HG03469 (cell line): Measurements from ENCODE around the gene JMJD1C.
A peak's percentile ranks its signal among the peaks of the same experiment; 100 is the strongest.
"Not testable (repeated sequence)": the region's sequence is repeated elsewhere in the genome, so short reads cannot be mapped to it uniquely, and the experiment has no call there.

Experiments
- ATAC-seq: cut with Tn5 transposase; IDR thresholded peaks from one replicate; pipeline ENCODE4 v1.9.1; 2021; ENCODE audit warnings: mild to moderate bottlenecking, moderate library complexity, moderate number of reproducible peaks; ENCODE audit not compliant: unreplicated experiment

Gene JMJD1C

GRCh38 chr10:63410633-63411032, 55.1 kb downstream of the JMJD1C start:
- ATAC-seq: no peak

GRCh38 chr10:63409465-63410027, 56.2 kb downstream of the JMJD1C start:
- no peak for ATAC-seq

GRCh38 chr10:63407136-63407662, 58.6 kb downstream of the JMJD1C start:
- no peak for ATAC-seq

GRCh38 chr10:63396133-63396761, 69.5 kb downstream of the JMJD1C start:
- ATAC-seq: no peak

DNA sequence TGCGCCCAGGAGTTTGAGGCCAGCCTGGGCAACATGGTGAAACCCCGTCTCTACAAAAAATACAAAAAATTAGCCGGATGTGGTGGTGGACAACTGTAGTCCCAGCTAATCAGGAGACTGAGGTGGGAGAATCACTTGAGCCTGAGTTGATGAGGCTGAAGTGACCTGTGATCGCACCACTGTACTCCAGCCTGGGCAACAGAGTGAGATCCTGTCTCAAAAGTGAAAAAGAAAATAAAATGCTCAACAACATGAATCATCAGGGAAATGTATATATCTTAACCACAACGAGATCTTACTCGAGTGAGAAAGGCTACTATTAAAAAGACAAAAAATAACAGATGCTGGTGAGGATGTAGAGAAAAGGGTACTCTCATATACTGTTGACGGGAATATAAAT, 72.7 kb downstream of the JMJD1C start:
- no peak for ATAC-seq

DNA sequence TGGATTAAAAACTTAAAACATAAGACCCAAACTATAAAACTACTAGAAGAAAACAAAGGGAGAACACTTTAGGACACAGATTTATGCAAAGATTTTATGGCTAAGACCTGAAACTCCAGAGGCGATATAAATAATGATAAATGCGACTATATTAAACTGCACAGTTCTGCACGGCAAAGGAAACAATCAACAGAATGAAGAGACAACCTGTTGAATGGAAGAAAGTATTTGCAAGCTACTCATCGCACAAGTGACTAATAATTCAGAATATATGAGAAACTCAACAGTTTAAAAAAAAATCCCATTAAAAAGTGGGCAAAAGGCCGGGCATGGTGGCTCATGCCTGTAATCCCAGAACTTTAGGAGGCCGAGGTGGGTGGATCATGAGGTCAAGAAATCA, 73.6 kb downstream of the JMJD1C start:
- ATAC-seq: no peak

GRCh38 chr10:63391812-63392211, 74.0 kb downstream of the JMJD1C start:
- no peak for ATAC-seq

GRCh38 chr10:63390521-63390920, 75.3 kb downstream of the JMJD1C start:
- no peak for ATAC-seq

GRCh38 chr10:63388421-63389031, 77.3 kb downstream of the JMJD1C start:
- ATAC-seq: no peak

GRCh38 chr10:63385254-63385653, 80.5 kb downstream of the JMJD1C start:
- ATAC-seq: no peak

- ATAC-seq: no peak
These were observed 81.1 kb downstream of the JMJD1C start for GRCh38 chr10:63384675-63385074.

GRCh38 chr10:63384001-63384400, 81.8 kb downstream of the JMJD1C start:
- ATAC-seq: no peak

DNA sequence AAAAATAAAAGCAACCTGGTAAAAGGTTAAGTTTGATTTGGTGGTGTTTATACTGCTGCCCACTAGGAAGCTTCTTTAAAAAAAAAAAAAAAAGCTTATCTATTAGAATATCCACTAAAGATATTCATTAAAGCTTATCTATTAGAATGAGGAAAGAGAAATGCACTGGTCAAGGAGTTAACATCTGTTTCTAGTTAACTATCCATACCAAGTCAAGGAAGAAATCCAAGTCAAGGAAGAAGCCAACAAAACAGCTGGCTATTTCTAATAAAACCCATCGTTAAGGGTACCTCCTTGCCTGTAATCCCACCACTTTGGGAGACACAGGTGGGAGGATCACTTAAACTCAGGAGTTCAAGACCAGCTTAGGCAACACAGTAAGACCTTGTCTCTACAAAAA, 82.6 kb downstream of the JMJD1C start:
- ATAC-seq: no peak

GRCh38 chr10:63382066-63382465, 83.7 kb downstream of the JMJD1C start:
- ATAC-seq: no peak

- ATAC-seq: not testable (repeated sequence)
These were observed 88.5 kb downstream of the JMJD1C start for GRCh38 chr10:63377305-63377661.

DNA sequence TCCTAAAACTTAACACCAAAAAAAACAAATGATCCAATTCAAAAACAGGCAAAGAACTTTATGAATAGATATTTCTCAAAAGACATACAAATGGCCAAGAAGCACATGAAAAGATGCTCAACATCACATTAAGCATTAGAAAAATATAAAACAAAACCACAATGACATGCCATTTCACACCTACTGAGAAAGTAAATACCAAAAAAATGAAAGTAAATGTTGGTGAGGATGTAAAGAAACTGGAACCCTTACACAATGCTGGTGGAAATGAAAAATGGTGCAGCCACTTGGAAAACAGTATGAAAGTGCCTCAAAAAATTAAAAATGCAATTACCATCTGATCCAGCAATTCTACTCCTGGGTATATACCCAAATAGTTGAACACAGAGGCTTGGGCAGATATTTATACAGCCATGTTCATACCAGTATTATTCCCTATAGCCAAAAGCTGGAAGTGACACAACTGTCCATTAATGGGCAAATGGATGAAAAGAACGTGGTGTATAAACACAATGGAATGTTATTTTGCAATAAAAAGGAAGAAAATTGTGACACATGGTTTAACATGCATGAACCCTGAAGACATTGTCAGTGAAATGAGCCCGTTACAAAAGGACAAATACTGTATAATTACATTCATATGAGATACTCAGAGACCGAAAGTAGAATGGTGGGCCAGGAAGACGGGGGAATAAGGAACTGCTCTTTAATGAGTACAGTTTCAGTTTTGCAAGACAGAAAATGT, 89.0 kb downstream of the JMJD1C start:
- ATAC-seq: peak; percentile 88

DNA sequence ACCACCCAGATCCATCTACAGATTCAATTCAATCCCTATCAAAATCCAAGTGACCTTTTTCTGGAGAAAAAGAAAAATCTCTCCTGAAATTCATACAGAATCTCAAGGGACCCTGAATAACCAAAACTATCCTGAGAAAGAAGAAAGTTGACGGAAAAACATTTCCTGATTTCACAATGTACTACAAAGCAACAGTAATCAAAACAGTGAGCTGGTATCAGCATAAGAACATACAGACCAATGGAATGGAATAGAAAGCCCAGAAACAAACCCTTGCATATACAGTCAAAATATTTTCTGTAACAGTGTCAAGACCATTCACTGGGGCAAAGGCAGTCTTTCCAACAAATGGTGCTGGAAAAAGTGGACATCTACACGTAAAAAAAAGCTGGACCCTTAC, 89.9 kb downstream of the JMJD1C start:
- ATAC-seq: no peak

DNA sequence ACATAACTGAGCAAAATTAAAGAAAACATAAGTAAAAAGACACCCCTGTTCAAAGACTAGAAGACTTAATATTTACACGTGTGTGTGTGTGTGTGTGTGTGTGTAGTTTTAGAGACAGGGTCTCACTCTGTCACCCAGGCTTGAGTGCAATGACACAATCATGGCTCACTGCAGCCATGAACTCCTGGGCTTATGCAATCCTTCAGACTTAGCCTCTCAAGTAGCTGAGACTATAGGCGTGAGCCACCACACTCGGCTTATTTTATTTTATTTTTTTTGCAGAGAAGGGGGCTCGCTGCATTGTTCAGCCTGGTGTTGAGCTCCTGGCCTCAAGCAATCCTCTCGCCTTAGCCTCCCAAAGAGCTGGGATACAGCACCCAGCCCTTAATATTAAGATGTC, 90.3 kb downstream of the JMJD1C start:
- ATAC-seq: no peak

GRCh38 chr10:63374991-63375390, 90.8 kb downstream of the JMJD1C start:
- ATAC-seq: no peak

DNA sequence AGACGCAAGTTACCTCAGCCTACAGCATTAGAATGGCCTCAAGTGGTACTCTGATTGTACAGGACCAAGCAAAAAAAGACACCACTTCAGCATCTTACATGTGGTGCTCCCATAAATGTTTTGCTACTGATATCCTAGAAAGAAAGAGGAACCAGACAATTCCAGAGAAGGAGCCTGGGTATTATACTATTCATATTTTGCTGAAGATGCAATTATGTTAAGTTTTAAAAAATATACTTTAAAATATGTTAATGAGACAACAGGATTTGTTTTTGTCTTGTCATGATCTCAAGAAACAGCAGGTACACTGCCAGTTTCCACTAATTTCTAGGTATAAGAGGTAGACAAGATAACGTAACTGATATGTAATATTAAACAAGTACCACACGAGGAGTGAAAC, 92.6 kb downstream of the JMJD1C start:
- ATAC-seq: no peak

- ATAC-seq: no peak
These were observed 96.1 kb downstream of the JMJD1C start for GRCh38 chr10:63369711-63370110.

DNA sequence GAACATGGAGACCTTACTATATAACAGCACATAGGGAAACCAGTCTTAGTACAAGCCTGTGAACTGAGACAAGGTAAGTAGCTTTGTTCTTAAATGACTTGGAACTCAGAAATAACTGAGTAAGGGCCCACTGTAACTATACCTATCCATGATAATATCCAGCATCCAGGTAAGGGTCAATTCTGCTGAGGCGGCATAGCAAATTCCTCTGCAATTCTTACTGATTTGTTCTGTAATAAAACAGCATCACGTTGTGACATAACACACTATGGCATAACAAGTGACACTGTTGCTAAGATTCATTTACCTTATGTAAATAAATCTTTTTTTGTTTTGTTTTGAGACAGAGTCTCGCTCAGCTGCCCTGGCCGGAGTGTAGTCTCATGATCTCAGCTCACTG, 97.4 kb downstream of the JMJD1C start:
- no peak for ATAC-seq
